GM10266 (cell line): ENCODE results near the gene RFXAP.

Experiments
- DNase-seq: peaks from one replicate; pipeline ENCODE4 v3.0.0; 2012; ENCODE audit errors: extremely low spot score
- TF ChIP-seq, protein P1 (sequence below): IDR thresholded peaks from 2 replicates; pipeline ENCODE4 v1.5.1; 2012; ENCODE audit warnings: mild to moderate bottlenecking, low read depth; ENCODE audit not compliant: control insufficient read depth, insufficient read depth; ENCODE audit errors: missing control alignments

RFXAP gene

DNA sequence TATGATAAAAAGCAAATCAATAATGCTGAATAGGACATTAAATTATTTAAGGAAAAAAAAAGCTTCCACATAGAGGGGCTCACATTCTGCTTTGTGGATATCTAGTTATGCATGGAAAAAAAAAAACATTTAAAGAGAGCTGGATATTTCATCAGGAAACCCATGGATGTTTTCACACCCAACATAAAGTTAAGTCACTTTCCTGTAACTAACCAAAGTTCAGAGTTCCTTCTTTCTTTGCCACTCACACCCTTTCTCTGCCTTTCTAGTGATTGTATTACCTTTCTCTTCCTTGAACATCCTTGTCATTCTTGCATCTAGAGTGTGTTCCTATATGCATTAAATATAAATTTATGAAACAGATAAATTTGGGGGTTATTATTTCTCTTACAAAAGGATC lies 47.2 kb downstream of the RFXAP start:
- TF ChIP-seq, protein P1, sequence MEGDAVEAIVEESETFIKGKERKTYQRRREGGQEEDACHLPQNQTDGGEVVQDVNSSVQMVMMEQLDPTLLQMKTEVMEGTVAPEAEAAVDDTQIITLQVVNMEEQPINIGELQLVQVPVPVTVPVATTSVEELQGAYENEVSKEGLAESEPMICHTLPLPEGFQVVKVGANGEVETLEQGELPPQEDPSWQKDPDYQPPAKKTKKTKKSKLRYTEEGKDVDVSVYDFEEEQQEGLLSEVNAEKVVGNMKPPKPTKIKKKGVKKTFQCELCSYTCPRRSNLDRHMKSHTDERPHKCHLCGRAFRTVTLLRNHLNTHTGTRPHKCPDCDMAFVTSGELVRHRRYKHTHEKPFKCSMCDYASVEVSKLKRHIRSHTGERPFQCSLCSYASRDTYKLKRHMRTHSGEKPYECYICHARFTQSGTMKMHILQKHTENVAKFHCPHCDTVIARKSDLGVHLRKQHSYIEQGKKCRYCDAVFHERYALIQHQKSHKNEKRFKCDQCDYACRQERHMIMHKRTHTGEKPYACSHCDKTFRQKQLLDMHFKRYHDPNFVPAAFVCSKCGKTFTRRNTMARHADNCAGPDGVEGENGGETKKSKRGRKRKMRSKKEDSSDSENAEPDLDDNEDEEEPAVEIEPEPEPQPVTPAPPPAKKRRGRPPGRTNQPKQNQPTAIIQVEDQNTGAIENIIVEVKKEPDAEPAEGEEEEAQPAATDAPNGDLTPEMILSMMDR: no peak

DNA sequence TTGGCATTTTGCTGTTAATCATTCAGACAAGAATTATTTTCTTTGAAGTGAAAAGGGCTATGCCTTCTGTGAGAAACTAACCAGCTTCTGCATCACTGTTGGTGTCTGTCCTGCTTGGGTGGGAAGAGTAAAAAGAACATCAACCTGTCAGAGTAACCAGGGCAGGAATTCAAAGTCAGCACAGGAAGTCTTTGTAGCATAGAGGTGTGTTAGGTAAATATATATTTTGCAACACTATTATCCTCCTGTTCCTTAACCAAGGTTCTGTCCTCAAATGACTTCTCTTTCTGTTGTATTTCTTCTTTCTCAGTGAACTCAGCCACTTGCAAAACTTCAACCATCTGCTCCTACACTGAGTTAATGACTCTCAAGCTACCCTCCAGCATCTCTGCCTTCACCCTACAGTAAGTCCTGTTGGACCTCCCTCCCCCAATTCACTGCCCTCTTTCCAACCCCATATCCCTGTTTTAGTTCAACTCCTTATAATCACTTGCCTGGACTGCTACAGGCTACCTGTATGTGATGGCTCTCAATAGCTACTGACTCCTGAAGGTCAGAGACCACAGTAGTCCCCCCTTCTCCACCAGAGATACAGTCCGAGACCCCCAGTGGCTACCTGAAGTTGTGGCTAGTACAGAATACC lies 51.1 kb downstream of the RFXAP start:
- TF ChIP-seq, protein P1: no peak
- no peak for DNase-seq

More for the DNA sequence above, 47.2 kb downstream of the RFXAP start:
- DNase-seq: no peak

DNA sequence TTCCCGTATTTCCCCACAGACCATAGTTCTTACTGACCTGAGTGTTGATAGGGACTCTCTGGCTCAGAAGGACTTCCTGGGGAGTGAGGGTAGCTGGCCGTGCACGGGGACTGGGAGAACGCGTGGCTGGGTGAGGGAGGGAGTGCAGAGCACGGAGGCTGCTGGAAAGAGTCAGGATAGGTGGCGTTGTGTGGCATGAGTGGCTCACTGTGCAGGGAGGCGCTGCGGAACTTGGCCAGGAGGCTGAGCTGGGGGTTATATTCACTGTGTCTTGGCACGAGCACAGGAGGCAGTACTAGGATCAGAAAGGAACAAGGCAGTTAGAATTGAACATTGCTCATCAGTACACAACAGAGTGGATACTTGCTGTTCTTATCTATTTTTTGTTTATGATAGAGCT lies 53.6 kb downstream of the RFXAP start:
- TF ChIP-seq, protein P1: no peak
- no peak for DNase-seq

DNA sequence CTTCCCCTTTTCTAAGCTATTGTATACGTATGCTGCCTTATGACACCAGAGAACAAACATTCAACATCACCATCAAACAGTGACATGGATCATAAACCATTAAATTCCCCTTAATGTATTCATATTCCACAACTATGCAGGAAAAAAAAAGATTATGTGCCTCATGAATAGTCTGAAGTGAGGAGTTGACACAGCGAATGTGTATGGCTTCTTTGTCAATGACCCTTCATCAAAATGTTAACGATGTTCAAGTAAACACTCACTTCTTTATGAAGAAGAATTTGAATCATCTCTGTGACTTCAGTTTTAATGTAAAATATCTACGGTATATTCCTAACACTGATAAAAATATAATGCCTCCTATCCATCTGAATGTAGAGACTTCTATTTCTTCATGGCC lies 56.4 kb downstream of the RFXAP start:
- DNase-seq: no peak

DNA sequence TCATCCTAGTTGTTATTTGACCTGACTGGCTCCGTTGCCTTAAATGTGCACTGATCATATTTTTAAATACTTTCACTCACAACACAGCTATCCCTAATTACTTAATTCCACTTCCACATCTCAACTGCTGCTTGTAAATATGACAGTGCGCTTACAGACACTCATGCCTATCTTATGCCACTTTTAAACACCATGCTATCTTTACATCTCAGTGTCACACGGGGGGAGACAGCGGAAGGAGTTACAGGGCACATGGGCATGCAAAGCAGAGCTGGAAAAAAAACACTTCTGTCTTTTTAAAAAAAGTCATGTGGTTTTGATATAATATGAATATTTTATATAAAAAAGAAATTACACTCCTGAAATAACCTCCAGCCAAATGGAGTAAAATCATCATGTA lies 56.9 kb downstream of the RFXAP start:
- TF ChIP-seq, protein P1: no peak
- DNase-seq: no peak

More for the DNA sequence above, 56.4 kb downstream of the RFXAP start:
- TF ChIP-seq, protein P1: no peak
